Activated T-cell treated with anti-CD3 and anti-CD28 coated beads, Interleukin-2, amount 50 U/mL, for 1 hour (primary cell): ENCODE data around the gene PDE1C.

Source experiments
- DNase-seq: peaks from one replicate; pipeline ENCODE4 v3.0.0-alpha.2; 2020

PDE1C gene

DNA sequence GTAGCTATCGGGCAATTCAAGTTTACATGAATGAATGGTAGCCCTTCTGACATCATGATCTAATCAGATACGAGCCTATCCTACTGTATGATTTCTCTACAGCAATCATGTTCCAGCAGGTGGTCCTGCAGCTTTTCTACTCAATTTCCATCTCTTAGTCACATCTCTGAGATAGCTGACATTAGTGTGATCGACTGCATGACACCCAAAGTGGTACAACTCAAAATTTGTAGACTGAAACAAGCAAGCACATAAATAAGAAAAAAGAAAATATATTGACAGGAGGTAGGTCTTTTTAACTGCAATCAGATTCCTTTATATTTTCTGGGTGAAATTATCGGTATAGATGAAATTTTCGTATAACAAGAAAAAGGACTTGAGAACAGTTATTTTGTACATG lies 251.2 kb downstream of the PDE1C start:
- no peak for DNase-seq

DNA sequence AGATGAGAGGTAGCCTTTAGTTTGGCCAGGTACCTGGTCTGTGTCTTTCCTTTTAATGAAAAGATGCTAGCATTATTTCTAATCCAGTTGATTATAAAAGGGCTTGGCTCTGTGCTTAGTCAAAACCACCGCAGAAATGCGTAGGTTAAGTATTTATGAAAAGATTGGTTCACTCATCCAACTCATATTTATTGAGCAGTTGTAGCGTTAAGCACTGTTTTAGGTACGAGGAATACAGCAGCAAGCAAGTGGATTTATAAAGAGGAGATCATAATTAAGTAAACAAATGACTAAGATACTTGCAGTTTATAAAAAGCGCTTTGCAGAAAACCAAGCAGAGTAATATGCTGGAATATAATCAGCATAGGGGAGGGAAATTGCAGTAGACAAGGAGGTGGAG lies 253.4 kb downstream of the PDE1C start:
- no peak for DNase-seq

DNA sequence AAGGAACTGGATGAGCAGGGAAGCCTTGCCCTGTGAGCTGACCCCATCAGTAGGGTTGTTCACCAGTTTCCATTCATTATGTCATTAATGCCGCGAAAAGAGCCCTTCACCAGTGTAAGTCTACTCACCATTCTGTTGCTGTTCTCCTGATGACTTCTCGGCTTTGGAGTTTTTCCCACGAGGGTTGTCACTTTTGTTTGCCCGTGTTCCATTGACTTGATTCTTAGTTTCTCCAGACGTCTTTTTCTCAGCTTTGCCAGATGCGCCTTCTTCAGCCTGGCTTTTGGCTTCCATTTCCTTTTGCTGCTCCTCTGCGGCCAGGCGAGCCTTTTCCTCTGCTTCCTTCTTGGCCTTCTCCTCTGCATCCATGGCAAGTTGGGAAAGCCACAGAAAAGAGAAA lies 254.4 kb downstream of the PDE1C start:
- no peak for DNase-seq

DNA sequence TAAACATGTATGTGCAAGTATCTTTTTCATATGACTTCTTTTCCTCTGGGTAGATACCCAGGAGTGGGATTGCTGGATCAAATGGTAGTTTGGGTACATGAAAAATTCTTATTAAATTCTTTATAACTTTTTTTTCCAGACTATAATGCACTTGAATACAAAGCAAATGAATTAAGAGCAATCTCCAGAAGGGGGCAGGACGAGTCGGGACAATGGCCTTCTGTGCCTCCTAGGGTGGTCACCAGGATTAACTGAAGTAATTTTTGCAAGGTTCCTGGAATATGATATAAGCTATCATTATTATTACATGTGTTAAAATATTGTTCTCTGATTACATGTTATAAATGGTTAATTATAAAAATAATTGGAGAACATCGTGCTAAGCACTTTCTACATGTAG lies 256.0 kb downstream of the PDE1C start:
- DNase-seq: no peak

DNA sequence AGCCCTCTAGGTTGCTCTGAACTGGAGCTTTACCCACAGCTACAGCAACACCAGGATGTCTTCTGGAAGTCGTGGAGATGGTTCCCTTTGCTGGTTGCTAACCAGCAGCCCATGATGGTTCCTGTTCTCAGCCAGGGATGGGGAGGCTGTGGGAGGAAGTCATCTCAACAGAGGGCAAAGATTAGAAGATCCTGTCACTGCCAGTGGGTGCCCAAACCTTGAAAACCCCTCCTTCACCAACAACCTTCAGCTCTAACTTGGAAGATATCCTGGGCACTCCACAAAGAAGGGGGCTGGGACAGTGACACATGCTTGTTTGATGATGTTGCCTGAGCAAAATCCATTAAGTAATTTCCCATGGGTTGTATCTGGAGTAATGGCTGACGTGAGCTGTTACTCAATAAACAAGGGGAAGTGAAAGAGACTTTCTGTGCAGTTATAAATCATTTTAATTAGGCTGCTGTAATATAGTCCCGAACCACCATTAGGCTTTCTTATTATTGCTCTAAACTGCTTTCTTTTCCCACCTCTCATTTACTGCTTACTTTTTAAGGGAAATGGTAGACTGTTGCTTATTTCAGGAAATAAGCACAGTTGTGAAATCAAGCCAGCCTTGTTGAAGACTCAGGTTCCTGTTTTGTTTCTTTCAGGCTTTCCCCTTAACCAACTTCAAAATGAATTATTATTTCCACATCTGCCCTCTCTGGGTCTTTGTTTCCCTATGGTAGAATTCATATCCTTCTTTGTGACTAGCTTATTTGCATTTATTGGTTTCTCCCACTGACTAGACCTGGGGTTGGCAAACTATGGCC lies 258.4 kb downstream of the PDE1C start:
- DNase-seq: no peak

DNA sequence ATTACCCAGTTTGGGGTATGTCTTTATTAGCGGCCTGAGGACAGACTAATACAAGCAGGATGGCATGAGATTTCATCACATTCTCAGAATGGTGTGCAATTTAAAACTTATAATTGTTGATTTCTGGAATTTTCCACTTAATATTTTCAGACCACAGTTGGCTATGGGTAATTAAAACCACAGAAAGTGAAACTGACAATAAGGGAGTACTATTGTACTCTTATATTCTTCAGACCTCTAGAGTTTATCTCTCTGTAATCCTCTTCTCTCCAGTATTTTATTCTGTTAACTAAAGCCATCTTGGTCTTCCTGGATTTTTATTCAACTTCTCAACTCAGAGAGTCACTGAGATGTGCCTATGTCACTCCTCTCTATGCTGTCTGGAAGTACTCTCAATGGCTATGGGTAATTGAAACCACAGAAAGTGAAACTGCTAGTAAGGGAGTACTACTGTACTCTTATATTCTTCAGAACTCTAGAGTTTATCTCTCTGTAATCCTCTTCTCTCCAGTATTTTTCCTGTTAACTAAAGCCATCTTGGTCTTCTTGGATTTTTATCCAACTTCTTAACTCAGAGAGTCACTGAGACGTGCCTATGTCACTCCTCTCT lies 264.9 kb downstream of the PDE1C start:
- DNase-seq: no peak

DNA sequence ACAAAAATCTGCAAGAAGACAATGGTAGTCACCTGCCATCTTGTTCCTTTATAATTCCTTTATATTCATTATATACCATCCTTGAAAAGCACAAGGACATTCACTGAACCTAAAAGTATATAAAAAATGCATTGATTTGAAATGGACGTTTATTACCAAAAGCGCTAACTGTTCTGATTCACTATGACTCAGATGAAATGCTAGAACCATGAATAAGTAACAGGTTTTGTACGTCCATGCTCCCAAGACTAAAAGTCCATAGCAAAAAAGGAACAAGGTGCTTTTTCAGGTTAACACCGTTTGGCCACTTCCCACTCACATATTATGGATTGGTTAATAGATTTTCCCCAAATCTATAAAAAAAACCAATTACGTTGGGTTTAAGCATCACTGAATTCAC lies 273.8 kb downstream of the PDE1C start:
- no peak for DNase-seq

DNA sequence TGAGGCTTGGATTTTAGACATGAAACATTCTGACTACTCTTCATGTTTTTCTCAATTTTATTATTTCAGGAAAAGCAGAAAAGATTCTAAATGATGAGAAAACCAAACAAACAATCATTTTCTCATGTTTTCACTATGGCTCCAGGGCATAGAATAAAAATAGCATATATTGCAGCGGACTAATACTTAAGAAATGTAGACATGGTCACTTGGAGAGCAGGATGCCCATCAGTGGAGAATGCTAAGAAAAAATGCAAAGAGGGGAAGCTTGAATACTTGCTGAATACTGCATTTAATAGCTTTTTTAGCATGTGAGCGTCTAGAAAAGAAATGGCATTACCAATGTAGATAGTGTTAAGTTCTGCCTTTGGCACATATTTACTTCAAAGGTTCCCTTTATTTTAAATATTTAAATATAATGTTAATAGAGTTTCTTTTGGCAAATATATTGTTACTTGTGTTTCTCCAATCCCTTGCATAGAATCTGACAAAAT lies 275.3 kb downstream of the PDE1C start:
- DNase-seq: no peak

DNA sequence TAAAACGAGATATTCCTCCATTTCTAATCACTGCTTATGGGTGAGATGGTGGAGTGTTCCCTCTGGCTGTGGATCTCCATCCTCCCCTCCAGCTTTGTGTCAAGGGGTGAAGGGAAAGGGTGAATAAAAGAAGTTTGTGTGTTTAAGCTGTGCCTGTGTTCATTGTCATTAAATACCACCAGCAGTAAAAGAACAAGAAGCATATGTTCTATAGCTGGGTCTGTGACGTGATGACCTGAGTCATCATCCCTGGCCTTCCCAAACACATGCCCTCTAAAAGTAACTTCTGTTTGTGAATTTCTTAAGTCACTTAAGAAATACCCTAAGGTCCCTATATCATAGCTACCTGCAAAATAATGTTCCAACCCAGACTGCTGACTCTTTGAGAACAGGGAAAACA lies 278.3 kb downstream of the PDE1C start:
- DNase-seq: no peak

DNA sequence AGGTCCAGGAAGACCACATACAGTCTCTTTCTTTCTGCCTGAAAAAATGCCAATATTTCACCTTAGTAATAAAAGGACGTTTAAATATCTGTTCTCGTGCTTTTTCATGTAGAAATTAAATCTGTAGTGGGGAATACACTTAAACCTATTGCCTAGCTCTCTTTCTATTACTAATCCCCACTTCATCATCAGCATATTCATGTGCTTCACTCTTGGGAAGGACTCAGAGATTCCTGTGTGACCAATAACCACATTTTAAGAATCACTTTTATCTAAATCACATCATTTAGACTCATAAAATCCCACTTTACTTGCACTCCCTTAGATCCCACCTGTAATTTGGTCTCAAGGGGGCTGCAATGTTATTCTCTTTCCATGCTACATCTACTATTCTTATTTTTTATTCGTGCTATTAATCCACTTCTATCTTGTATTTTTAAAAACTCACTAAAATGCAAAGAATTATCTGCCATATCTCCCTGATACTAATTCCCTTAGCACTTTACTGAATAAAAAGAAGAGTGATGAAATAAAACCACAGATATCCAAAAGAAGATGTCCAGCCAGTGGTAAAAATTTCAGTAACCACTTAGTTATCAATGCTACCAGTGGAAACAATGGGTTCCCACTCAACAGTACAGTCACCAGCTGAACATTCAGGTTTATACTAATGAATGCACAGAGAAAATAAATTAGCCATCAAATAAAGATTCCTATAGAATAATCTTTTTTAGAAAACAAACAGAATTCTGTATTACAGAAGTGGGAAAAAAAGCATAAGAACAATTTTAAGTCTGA lies 281.1 kb downstream of the PDE1C start:
- DNase-seq: no peak

DNA sequence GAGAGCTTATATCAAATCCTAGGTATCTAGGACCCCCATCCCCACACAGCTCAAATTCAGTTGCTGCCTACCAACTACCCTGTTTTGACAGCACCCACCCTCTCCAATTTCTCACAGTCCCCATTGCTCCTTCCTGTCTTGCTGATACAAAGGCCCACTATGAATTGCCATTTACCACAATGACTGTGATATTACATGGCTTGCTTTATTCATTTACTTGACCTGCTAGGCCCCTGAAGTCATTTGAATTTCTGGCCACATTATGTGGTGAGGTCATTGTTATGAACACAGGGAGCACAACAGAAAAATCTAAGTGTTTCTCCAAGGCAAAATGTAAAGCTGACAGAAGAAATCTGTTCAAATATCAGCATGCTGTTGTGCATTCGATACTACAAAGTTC lies 281.8 kb downstream of the PDE1C start:
- no peak for DNase-seq

DNA sequence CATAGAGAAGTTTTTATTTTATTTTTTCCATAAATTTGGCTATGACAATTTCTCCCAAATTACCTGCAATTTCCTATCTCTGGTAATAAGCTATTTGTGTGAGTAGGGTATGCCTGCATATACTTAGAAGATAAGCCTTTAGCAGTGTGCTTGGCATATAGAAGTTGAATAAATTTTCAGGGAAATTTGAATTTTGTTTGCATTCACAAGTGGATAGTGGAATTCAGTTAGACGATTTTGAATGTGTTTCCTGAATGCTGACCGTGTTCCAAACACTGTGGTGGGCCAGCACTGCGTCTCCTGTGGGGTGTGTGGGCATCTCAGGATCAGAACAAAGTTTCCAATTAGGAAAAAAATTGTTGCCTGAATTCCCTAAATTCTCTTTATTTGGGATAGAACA lies 283.9 kb downstream of the PDE1C start:
- DNase-seq: no peak

DNA sequence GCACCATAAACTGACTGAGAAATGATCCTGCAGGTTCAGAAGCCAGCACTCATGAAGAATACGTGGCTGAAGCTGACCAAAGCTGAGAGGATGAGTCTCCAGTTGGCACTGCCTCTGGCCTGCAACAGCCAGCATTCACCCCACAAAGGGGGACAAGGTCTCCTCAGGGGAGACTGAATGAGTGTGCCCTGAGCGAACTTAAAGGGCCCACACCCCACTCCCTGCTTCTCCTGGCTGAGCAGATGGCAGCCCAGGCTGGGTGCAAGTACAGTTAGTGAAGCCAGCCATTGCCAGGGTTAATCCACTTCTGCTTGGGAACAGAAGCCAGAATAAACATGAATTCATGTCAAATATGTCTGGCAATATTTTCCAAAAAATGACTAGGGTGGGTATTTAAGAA lies 285.1 kb downstream of the PDE1C start:
- no peak for DNase-seq

DNA sequence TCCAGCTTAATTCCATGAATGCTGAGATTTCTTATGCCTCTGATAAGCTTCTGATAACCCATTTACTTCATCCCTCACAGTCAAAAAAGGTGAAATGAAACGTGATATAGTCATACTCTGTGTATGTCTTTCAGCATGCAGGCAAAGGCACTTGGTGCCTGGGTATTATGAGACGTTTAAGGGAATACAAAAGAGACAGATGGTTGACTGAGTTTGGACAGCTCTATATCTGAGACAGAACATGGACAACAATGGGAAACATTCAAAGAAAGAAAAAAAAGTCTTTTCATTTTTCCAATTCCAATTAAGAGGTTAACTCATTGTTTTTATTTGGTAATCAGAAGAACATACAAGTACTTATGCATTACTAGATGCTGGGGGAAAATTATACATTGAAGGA lies 287.0 kb downstream of the PDE1C start:
- no peak for DNase-seq

DNA sequence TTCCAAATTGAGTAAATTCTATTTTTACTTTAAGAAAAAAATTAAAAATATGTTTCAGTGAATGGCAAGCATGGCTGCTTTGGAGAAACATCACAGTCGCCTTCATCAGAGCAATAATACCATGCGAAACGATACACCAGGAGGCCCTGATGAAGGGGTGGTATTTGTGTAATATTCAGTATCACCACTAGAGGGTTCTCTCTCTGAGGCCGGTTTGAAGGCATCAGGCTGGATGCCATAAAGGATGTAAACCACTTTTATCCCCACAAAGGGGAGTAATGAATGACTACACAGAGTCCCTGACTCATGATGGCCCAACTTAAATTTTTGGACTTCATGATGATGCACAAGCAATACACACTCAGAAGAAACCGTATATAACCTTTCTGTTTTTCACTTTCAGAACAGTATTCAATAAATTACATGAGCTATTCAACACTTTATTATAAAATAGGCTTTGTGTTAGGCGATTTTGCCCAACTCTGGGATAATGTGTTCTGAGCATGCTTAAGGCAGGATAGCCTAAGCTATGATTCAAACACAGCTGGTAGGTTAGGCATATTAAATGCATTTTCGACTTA lies 287.7 kb downstream of the PDE1C start:
- DNase-seq: no peak

DNA sequence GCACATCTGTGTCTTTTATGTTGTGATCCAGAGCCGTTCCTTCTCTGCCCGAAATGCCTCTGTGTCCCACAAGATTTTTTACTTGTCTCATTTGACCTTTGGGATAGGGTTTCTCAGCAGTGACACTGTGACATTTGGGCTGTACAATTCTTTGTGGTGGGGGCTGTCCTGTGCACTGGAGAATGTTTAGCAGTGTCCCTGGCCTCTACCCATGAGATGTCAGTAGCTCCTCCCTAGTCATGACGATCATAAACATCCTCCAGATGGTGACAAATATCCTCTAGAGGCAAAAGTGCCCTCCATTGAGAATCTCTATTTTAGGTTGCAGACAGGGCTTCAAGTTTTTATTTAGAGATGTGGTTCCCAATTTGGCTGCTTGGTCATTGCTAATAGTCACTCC lies 291.9 kb downstream of the PDE1C start:
- DNase-seq: no peak

DNA sequence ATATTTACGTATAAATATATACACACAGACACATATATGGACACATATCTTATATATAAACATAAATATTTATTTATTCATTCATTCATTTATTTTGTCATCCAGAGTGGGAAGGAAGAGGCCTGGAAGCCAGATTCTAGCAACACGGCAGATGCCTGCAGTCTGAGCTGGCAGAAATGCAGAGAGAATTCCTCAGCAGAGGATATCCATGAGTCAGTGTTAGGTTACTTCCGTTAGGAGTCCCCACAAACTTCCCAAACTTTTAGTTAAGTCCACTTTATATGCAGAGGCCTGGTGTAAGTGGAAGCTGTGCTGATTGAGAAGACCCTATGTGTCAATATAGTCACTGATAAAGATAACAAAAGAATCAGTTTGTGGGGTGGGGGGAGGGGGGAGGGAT lies 293.6 kb downstream of the PDE1C start:
- no peak for DNase-seq

DNA sequence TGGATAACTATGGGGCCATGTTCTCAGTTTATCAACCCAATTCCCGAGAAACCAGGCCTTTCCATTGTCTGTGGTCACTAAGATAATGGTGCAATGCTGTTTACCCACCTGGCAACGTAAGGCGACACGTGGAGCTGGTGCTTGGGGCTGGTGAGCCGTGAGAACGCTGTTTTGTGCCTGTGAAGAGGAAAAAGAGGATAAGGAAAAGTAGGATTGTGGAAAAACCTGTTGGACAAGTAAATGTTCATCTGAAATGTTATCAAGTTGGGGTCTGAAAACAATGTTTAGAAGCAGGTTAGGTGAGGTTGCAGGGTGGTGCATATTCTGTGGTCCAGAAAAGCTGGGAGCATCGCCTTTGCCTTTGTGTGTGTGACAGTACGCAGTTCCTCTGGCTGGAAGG lies 294.7 kb downstream of the PDE1C start:
- DNase-seq: no peak

DNA sequence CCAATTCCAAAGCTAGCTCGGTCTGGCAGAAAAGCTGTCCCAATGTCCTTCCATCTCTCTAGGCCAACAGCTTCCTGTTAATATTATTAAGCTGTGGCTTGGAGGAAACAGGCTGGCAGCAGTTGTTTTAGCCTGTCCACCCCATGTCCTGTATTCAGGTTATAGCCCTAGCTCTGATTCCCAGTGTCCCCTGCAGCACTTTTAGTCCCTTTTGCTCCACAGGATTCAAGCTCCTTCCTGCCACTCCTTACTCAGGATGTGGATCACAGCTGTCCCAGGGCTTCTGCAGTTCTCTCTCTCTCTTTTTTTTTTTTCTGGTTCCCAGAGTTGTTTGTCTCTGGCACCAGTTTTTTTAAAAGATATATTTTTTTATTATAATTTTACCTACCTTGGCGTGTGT lies 298.0 kb downstream of the PDE1C start:
- no peak for DNase-seq

DNA sequence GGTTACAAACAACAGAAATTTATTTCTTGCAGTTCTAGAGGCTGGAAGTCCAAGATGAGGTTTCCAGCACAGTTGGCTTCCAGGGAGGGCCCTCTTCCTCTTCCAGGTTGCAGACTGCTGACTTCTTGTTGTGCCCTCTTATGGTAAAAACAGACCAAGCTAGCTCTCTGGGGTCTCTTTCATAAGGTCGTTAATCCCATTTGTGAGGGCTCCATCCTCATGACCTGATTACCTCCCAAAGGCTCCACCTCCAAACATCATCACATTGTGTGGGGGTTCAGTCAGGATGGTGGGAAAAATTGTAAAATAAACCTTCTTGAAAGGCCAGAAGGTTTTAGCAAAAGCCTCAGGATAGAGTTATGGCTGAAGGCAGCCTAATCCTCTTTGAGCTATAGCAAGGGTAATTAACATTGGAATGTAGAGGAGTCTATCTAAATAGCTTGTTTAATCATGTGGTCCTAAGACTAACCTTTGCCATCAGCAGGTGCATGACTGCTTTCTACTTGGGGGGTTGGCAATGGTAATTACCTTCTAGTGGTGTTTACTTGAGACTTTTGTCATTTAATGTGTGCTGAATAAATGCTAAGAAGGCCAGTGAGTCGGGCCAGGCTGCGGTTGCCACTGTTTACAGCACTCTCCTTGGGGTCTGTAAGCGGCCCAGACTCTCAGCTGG lies 302.4 kb downstream of the PDE1C start:
- DNase-seq: no peak

DNA sequence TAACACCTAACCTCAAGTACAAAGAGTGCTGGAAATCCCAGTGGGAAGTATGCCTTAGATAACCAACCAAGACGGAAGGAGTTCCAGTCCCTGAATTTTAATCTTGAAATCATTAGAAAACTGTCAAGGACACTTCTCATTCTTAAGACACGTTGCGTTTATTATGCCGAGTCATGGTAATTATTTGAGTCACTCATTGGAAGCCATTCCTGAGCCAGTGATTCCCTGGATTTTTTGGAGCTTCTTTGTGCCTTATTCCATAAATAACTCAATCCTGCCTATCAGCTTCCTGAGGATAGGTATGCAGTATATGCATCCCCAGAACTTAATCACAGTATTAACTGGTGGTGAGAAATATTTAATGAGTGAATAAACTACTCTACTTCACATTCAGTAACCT lies 305.7 kb downstream of the PDE1C start:
- no peak for DNase-seq

DNA sequence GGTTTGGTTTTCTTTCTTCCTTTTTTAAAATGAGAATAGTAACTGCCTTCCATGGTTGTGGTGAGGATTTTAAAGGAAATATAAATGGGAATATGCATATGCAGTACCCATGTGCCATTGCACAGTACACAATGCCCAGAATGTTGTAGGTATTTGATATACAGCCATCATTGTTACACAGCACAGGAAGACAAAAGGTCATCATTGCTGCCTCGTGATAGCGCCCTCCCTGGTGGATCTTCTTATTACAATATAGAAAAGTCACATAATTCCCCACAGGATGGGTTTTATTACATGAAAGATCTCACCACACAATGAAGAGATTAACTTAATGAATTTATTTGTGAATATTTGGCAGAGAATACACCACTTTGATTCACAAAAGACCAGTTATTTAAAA lies 306.7 kb downstream of the PDE1C start:
- no peak for DNase-seq

DNA sequence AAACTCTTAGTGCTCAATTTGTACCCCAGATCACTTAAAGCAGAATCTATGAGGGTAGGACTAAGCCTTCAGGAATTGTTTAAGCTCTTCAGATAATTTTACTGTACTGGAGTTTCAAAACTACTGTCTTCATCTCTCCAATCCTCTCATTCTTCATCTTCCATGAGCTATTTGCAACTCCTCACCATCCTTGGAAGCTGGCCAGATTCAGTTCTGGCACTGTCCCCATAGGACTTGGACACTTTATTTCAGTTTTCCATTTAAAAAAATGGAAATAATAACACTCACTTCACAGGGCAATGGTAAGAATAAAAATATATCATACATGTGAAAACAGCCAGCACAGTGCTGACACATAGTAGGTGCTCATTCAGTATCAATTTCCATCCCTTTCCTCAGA lies 308.6 kb downstream of the PDE1C start:
- DNase-seq: no peak
